ENCODE measurements around the gene CEP162.
"Not testable (repeated sequence)": the region's sequence is repeated elsewhere in the genome, so short reads cannot be mapped to it uniquely, and the experiment has no call there.

Gene CEP162

GRCh38 chr6:84227434-84228197 lies at the start of gene CEP162:
CEP162 (minus strand) TSS chr6:84227643; CDS start chr6:84226393, 1,250 bp downstream.
- DNase-seq: peak; percentile 82

DNA sequence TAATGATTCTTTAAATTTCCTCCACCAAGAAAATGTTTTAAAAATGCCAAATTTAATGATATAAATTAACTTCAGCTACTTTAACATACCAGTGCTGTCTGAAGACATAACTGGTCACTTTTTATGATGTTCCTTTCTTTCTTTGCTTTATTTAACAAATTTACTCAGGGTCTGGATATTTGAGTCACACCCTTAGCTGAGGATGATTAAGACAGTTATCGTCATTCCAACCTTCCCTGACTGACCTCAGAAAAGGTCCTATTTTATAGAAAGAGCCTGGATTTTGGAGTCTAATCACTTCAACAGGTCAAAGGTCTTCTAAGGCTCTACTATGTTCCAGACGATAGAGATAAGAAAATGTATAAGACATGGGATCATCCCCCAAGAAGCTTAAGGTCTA lies 47.4 kb upstream of the CEP162 start:
- no peak for DNase-seq

GRCh38 chr6:84273048-84273809 lies 45.8 kb upstream of the CEP162 start:
- DNase-seq: no peak

DNA sequence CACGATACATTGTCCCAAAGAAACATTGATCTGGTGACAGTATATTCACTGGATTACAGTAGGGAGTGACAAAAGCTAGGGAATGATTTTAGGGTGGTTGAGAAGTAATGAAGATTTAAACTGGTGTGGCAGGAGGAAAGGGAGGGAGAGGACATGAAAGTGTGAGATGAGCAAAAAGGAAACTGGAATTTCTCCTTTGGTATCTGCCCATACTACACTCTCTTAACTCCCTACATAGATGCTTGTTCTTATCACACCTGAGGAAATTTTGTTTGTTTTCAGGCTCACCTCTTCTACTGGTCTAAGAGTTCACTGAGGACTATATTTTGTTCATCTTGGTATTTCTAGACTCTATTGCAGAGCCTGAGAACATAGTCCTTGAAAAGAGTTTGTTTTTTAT lies 44.9 kb upstream of the CEP162 start:
- no peak for DNase-seq

DNA sequence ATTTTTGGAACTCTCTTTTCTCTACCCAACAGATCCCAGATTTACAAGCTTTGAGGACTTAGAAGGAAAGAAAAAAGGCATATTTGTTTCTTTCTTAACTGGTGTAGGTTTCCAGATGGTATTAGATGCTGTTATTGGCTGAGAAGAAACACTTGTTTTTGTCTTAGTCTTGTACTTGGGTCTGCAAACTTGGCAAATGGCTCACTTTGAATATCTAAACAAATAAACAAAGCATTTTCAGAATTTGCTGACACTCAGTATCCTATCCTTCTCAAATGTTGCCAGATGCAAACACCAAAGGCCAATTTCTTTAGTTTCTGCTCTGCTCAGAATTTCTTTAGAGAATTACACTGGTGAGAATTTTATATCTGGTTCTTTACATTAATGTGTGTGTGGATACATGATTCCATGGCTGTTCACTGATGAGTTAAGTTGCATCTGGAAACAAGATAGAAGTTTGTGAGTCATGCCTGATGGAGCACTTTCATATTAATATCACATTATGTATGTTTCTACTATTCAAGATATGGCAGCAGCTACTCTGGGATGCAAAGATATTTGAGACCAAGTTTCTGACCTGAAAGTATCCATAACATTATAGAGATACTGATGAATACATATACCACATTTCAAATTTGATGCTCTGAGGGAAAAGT lies 43.7 kb upstream of the CEP162 start:
- DNase-seq: no peak

- DNase-seq: no peak
These were observed 42.7 kb upstream of the CEP162 start for GRCh38 chr6:84269947-84270733.

GRCh38 chr6:84268781-84269180 lies 41.3 kb upstream of the CEP162 start:
- DNase-seq: no peak

GRCh38 chr6:84263557-84263956 lies 36.1 kb upstream of the CEP162 start:
- no peak for DNase-seq

GRCh38 chr6:84260926-84261325 lies 33.5 kb upstream of the CEP162 start:
- no peak for DNase-seq

GRCh38 chr6:84260196-84260595 lies 32.8 kb upstream of the CEP162 start:
- no peak for DNase-seq

DNA sequence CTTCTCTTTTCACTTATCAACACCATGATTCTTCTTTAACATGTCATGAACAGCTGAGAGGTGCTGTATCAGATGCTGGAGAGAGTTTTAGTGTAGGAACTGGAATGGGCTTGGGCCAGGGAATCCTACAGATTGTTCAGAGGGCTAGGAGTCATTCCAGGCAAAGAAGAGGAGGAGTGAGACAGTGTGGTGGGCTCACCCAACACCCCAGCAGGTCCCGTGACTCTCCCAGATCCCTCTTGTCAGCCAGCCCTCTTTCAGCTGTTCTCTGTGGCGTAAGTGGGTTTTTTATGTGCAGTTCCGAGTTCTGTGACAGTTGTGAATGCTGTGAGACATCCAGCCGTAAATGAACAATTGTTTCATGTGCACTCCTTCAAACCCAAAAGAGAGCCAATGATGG lies 31.4 kb upstream of the CEP162 start:
- no peak for DNase-seq

DNA sequence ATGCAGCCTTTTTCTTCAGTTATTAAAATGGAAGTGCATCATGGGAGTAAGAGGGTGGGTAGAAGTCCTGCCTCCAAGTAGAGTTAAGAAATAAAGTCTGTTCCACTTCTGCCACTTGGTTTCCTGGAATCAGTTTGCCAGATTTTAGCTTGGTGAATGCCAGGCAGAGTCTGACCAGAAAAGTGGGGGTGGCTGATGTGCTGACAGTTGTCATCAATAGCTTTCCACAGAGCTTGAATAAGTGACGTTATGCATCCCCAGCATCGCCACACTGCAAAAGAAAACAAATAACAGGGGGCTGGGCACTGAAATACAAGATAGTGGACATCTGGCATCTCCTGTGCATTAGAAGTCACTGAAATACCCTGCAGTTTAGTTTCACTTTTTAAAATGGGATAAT lies 30.8 kb upstream of the CEP162 start:
- no peak for DNase-seq

GRCh38 chr6:84255641-84256040 lies 28.2 kb upstream of the CEP162 start:
- DNase-seq: no peak

GRCh38 chr6:84253380-84253779 lies 25.9 kb upstream of the CEP162 start:
- no peak for DNase-seq

DNA sequence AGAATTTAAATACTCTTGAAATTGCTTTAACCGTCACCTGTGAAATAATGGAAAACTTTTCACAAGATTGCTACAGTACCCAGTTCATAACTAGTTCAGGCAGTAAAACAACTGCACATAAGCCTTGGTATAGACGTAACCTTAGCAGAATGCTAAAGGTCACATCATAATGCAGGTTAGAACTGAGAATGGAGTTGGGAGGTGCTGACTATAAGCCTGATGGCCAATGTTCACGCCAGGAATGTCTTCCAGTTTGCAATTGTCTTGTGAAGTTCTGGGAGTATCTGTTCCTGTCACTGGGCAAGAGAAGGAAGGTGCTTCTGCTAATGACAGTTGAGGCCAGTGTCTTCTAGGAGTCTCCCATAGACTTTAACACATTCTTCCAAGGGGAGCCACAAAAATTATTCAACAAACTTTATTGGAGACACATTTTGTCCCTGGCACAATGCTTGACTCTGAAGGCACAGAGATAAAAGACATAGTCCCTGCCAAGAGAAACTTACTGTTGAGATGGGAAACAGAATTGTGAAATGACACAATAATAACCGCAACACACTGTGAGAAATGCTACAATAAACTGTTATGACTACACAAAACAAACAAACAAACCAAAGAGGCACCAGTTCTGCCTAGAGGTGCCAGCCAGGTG lies 24.6 kb upstream of the CEP162 start:
- DNase-seq: no peak

DNA sequence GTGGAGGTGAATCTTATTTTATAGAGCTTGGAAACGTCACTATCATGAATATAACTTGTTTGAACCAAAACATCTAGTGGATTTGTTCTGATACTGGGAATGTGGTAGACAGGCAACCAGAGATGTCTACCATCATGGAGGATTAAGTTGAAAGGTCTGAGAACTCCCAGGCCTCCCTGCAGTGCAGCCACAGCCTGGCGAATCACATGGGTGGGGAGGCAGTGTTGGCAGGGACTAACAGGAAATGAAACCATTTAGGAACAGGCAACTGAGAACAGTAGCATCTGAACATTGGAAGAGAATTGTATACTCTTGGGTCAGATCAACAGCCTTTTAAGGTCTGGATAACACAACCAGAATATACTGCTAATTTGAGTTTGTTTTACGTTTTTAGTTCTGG lies 22.3 kb upstream of the CEP162 start:
- DNase-seq: no peak

DNA sequence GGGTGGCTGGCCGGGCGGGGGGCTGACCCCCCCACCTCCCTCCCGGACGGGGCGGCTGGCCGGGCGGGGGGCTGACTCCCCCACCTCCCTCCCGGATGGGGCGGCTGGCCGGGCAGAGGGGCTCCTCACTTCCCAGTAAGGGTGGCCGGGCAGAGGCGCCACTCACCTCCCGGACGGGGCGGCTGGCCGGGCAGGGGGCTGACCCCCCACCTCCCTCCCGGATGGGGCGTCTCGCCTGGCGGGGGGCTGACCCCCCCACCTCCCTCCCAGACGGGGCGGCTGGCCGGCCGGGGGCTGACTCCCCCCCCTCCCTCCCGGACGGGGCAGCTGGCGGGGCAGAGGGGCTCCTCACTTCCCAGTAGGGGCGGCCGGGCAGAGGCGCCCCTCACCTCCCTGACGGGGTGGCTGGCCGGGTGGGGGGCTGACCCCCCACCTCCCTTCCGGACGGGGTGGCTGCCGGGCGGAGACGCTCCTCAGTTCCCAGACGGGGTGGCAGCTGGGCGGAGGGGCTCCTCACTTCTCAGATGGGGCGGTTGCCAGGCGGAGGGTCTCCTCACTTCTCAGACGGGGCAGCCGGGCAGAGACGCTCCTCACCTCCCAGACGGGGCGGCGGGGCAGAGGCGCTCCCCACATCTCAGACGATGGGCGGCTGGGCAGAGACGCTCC lies 17.1 kb upstream of the CEP162 start:
- DNase-seq: not testable (repeated sequence)

DNA sequence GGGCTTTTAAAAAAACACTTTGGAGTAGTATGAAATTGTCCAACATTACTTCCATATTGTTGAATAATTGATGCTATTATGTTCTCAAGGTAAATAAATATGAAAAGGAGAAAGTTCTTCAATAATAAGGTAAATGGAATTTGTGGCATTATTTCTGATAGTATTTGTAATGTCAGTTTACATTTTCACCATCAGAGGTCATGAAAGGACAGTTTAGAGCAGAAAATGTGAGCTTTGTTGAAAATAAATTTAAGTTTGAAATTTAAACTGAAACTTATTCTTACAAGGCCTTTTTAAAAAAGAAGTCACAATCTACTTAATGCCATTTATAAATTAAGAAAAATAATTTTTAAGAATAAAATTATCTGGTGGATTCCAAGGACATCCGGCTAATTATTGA lies 15.8 kb upstream of the CEP162 start:
- DNase-seq: no peak

DNA sequence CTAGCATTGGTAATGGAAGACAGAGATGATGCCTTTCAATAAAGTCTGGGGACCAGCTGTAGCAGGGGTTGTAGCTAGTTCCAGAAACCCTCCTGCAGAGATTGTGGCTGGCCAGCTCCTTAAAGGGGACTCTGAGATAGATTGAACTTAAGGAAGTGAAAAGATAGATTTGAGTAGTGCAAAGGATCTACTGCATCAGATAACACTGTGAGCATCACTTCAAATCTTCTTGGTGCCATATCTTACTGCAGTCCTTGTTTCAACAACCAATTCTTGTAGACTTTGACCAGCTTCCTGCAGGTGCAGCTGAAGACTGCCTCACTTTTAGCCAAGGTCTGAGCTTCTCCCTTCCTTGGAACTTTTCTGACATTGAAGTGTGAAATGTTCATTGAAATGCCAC lies 14.8 kb upstream of the CEP162 start:
- no peak for DNase-seq

GRCh38 chr6:84228198-84228543 lies 728 bp upstream of the CEP162 start:
- no peak for DNase-seq

GRCh38 chr6:84227044-84227433 lies 404 bp downstream of the CEP162 start:
- no peak for DNase-seq

DNA sequence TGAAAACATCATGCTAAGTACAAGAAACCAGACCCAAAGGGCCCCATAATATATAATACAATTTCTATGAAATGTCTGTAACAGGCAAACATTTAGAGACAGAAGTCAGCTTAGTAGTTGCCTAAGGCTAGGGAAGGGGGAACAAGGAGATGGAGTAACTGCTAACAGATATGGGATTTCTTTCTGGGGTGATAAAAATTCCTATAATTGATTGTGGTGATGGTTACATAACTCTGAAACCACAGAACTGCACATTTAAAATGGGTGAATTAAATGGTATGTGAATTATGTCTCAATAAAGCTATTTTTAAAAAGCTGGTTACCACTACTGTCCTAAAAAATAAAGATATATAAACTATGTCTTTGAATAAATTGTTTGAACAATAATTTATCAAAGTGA lies 3.2 kb downstream of the CEP162 start:
- peak; percentile 70 for DNase-seq
